Stimulated activated CD8-positive, alpha-beta memory T cell treated with anti-CD3 and anti-CD28 coated beads, Interleukin-15, amount 100 ng/mL, for 4 hours (primary cell): ENCODE data around the gene APOO.

Experiments
- DNase-seq, 2 donors: peaks; one replicate each; pipeline ENCODE4 v3.0.0-alpha.2; 2020; ENCODE audit warnings: low read depth in 2 of 2

Gene APOO

DNA sequence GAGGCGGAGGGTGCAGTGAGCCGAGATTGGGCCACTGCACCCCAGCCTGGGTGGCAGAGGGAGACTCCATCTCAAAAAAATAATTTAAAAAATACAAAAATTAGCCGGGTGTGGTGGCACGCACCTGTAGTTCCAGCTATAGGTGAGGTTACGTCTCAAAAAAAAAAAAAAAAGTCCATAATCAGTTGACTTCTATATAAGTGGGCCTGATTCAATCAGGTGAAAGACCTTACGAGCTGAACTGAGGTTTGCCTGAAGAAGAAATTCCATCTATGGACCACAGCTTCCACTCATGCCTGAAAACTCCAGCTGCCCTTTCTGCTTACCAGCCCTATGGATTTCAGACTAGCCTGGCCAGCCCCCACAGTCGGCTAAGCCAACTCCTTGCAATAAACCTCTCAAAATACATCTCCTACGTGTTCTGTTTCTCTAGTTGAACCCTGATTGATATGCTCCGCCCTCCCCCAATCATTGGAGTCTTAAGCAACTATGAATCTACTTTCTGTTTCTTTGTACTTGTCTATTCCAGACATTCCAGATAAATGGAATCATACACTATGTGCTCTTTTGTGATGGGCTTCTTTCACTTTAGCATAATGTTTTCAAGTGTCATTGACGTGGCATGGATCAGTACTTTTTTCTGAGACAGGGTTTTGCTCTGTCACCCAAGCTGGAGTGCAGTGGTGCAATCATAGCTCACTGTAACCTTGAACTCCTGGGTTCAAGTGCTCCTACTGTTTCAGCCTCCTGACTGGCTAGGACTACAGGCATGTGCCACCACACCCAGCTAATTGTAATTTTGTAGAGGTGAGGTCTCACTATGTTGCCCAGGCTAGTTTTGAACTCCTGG, 88.1 kb downstream of the APOO start:
- DNase-seq, result no peak

DNA sequence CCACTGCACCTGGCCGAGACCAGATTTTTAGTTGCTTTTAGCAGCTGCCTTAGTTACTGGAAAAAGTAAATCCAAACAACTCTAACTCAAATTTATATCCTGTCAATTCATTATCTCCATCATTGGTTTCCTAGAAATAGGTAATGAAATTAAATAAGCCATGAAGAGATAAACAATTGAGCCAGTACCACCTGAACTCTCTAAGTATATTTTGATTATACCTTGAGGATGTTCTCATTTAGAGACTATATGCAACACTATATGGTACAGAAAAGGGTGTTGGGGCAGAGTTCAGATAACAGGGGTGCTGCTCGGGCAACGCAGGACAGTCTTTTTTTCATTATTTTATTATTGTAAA, 89.8 kb downstream of the APOO start:
- DNase-seq, result no peak

DNA sequence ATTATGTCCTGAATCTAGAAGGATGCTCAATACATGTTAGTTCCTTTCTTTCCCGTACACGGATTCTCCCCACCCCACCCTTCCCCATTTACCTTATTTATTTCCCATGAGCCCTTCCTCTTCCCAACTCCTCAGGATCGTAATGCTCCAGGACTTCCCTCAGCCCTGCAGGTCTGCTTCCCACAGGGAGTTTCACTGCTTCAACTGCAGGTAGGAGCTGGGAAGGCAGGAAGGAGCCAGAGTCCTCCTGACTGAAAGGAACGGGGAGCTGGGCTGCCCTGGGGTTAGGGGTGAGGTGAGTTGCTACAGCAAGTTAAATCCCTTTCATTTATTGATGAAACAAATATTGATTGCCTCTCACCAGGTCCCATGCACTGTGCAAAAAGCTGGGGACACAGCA, 91.6 kb downstream of the APOO start:
- DNase-seq, result no peak

DNA sequence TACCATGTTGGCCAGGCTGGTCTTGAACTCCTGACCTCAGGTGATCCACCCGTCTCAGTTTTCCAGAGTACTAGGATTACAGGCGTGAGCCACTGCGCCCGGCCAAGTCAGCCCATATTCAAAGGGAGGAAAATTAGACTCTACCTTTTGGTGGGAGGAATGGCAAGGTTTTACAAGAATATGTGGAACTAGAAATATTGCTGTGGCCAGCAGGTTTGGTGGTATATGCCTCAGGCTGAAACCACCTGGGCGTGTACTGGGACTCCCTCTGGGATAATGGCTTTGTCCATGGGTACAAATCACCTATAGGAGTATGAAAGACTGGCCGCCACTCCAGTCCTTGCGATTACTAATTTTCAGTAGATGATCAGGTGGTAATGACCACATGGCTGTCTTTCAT, 92.4 kb downstream of the APOO start:
- DNase-seq, result no peak

DNA sequence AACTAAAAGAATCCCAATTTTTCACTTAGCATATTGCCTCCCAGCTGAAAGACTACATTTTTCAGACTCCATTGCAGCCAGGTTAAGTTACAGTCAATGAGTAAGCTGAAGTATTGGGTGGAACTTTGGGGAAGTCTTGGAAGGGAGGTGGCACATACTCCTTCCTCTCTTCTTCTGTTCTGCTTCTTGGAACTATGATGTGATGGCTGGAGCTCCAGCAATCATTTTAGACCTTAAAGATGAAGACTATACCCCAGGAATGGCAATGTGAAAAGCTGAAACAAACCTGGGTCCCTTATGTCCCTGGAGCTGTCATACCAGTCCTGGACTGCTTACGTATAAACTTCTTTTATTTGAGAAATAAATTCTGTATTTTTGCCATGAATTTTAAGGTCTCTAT, 93.9 kb downstream of the APOO start:
- no peak for DNase-seq

DNA sequence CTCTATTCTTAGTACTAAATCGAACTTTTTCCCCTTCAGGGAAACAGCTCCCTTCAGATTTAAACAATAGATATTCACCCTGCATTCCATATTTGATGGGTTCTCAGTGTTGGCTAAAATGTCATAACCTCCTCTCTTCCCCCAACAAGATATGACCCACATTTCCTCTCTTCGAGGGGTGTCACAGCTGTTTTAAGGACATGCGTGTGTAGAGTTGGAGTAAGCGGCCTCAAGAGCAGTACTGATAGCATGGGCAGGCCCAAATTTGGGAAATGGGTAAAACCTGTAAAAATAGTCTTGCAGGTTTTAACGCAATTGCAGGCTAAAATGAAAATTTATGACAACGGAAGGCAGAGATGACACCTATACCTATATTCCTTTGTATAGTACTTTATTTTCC, 96.1 kb downstream of the APOO start:
- no peak for DNase-seq

DNA sequence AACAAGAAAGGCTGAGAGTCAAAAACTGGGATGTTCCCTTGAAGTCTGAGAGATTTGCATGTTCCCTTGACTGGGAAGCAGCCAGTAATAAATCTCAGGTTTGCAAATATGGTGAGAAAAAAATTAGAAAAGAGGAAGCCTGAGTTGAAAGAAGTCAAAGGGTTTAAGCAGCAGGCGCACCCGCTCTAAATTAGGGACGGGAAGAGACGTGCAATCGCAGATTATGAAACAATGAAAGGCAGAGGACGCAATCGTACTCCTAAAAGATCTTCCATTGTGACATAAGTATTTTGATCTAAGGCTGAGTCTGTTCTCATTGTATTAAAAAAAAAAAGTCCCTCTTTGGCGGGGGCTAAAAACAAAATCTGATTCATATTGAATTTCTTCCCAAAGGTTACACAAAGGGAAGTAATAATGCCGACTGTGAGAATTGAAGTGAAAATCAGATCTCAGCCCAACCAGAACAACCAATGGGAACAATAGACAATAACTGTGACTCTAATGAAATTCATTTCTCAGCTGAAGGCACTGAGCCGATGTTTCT, 96.6 kb downstream of the APOO start:
- DNase-seq, result no peak

DNA sequence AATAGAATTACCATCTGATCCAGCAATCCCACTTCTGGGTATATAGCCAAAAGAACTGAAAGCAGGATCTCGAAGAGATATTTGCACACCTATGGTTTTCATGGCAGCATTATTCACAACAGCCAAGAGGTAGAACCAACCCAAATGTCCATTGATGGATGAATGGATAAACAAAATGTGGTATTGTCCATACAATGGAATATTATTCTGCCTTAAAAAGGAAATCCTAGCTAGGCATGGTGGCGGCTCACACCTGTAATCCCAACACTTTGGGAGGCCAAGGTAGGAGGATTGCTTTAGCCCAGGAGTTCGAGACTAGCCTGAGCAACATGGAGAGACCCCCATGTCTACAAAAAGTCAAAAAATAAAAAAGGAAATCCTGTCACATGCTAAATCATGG, 97.5 kb downstream of the APOO start:
- DNase-seq, result no peak

DNA sequence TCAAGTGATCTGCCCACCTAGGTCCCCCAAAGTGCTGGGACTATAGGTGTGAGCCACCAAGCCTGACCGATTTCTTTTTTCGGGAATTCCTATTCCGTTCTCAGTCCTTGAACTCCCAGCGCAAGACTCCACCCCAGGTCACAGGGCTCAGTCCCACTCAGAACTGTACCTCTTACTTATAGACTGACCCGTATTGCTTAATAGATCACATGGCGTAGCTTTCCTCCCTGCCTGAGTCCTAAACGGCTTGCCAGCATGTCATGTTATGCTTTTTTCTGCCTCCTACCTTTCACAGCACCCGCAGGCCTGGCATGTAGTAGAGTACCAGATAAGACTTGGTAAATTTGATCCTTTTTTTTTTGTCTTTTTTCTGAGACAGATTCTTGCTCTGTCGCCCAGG, 102.3 kb downstream of the APOO start:
- DNase-seq, result no peak

DNA sequence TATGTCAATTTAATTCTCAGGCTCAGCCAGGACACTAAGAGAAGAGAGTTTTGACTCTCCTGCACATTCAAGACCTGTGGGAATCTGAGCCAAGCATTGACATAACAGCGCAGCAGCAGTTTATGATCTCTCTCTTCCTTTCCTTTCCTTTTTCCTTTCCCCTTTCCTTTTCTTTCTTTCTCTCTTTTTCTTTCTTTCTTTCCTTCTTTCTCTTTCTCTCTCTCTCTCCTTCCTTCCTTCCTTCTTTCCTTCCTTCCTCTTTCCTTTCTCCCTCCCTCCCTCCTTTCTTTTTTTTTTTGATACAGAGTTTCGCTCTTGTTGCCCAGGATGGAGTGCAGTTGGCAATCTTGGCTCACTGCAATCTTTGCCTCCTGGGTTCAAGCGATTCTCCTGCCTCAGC, 103.2 kb downstream of the APOO start:
- no peak for DNase-seq

DNA sequence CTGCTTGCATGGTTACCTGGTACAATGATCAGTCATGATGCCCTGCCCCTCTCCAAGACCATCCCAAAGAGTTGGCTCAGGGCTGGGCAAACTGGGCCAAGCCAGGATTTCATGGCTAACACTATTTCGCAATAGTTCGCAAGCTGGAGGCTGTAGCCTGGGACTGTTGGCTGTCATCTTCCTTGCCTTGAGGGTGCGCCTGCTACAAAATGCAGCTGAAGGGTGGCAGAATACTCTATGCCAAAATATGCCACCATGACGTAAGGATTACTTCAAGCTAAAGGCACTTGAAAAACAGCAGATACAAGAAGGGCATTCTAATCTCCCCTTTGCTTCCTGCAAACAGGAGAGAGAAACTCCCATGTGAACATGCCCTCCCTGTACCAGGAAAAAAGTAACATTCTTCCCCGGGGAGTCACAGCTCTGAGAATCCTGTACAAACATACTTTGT, 103.8 kb downstream of the APOO start:
- DNase-seq, result no peak

DNA sequence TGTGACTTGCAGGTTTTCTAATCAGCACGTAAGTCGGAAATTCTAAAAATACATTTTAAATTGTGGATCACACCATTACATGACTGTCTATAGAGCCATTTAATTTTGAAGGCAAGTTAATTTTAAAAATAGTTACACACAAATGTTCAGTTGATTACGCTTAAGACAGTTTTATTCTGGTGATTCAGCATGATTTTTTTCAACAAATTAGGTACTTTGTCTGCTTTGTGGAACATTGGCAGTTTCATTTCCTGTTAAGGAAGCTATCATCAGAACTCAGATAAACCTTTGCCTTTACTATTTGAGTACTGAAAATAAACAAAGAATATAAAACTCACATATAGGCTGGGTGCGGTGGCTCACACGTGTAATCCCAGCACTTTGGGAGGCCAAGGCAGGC, 105.3 kb downstream of the APOO start:
- DNase-seq, result no peak

DNA sequence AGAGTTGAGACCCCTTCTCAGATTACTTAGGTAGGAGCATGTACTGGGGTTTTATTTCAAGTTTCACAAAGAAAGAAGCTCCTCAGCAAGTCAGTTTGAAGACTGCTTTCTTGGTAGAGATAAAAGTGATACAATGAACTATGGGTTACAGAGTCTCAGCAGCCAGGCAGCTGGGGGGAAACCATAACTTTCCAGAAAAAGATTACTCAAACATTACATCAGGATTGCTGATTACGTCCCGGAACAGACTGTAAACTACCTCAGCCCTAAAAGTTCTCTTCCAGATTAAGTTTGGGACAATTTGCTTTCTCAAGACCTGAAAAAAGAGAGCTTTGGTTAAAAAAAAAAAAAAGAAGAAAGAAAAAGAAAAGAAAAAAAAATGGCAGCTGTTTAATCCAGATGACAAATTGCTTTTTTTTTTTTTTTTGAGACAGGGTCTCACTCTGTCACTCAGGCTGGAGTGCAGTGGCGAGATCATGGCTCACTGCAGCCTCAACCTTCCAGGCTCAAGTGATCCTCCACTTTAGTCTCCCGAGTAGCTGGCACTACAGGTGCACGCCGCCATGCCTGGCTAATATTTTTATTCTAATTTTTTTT, 108.2 kb downstream of the APOO start:
- no peak for DNase-seq

DNA sequence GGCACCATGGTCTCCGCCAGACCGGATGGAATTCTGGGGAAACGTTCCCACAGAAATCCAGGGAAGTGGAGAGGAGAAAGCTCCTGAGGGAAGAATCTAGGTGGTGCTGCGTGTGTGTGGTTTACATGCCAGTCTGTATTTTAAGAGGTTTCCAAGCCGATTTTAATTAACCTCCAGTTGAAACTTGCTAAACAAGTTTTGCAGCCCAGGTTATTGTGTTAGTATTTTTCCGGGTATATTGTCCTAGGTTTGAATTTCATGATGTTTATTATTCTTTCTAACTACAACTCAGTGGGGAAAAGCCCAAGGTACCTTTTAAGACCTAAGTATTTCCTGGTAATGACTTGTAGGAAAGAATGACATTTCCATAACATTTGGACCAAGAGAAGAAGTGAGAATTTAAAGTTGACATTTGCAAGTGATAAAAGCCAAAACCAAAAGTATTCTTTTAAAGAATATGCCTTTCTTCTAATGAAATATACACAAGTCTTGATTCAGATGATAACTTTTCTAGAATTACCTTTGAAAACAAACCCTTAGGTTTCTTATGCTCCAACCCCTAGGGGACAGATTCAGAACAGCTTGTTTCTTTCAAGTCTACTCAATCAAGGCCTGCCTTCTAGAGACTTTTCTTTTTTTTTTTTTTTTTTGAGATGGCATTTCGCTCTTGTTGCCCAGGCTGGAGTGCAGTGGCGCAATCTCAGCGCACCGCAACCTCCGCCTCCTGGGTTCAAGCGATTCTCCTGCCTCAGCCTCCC, 110.2 kb downstream of the APOO start:
- DNase-seq, result no peak

DNA sequence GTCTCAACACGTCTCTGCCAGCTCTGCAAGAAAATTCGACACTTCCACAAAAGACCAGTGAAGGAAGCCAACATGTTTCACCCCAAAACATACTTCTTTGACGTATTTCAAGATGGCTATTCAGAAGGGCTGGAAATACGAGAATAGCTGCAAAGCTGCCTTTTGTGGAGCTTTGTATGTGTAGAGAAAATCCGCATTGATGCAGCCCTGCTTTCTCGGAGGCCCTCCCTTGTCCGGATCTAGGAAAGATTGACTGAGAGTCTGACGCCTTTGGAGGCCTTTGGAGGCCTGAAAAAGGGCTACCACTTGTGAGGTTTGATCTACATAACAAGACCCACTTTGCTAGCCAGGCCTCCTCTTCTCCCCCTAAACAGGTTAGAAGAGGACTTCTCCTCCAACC, 112.5 kb downstream of the APOO start:
- no peak for DNase-seq

DNA sequence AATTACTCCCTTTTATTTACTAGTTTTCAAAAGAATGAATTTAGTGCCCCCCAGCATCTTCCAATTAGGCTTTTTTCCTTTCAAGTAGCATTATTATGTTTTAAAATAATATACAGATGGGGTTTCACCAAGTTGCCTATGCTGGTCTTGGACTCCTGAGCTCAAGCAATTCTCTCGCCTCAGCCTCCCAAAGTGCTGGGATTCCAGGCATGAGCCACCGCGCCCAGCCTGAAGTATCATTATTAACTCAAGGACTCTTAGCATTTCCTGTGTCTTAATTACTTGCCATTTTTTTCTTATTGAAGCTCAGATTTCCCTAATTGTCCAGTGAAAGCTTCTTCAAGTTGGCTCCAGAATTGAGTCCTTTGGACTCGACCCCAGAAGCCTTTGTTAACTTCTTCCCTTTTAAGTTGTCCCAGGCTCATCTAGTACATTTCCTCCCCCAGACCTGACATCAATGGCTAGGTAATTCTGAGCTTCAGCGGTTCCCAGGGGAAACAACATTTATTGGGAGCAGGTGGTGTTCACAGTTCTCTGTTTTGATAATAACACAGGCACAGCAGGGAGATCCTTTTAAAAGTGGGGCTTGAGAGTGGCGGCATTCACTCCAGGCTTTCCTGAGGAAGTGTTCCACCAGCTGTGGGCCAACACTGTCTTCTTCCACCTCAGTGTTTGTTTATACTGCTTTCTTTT, 114.7 kb downstream of the APOO start:
- DNase-seq, result no peak

DNA sequence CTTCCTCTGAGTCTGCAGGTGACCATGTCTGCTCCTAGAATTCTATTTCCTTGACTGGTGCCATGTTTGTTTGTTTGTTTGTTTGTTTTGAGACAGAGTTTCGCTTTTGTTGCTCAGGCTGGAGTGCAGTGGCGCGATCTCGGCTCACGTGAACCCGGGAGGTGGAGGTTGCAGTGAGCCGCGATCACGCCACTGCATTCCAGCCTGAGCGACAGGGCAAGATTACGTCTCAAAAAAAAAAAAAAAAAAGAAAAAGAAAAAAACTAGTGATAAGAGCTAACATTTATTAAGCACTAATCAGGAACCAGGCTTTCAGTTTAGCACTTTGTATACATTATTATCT, 117.6 kb downstream of the APOO start:
- no peak for DNase-seq

DNA sequence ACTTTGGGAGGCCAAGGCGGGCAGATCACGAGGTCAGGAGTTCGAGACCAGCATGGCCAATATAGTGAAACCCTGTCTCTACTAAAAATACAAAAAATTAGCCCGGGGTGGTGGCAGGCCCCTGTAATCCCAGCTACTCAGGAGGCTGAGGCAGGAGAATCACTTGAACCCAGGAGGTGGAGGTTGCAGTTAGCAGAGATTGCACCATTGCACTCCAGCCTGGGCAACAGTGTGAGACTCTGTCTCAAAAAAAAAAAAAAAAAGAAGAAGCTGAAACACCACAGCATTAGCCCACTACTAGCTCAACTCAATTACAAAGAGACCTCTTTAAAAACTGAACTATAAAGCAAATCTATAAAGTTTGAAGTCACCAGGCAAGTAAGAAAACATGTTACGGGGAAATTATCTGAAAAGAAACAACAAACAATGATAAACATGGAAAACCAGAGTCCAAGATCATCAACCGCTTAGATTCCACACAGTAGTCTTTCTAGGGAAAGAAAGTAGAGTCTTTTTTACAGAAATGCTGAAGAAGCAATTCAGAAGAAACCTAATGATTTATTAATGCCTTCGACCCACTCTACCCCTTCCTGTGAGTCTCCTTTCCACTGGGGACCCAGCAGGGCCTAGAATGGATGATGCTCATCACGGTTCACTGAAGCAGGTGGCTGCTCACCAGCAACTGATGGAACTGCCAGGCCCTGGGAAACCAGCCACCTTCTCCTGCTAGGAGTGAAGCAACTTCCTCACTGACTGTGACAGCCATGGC, 118.2 kb downstream of the APOO start:
- DNase-seq, result no peak

DNA sequence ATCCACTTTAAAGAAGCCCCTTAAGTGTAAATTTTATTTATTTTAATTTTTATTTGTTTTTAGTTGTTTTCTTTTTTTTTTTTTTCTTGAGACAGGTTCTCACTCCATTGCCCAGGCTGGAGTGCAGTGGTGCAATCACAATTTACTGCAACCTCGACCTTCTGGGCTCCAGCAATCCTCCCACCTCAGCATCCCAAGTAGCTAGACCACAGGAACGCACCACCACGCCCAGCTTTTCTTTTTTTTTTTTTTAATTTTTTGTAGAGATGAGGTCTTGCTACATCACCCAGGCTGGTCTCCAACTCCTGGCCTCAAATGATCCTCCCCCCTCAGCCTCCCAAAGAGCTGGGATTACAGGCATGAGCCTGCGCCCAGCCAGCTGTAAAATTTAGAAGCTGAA, 118.8 kb downstream of the APOO start:
- no peak for DNase-seq

DNA sequence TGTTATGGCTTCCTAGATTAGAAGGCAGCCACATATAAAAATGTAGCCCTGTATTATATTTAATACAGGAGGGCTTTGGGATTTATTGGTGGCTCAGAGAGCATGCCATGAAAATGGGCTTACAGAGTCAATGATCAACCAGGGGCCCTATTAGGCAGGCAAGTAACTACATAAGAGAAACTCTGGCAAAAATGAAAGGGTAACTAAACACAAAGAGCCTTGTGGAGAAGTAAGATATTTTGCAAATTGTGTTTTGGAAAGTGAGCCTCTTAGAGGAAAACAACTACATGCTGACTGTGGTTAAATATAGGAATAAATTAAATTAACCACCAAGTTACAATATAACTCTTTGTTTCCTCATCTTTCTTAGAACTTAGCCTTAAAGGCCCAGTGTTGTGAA, 119.2 kb downstream of the APOO start:
- no peak for DNase-seq

DNA sequence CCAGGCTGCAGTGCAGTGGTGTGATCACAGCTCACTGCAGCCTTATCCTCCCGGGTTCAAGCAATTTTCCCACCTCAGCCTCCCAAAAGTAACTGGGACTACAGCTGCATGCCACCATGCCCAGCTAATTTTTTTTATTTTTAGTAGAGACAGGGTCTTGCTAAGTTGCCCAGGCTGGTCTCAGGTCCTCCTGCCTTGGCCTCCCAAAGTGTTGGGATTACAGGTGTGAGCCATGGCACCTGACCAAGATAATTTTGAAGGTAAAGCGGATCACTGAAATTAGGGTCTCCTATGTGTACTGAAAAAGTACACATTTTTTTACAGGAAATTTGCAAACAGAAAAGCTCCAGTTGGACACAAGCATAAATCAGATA, 120.0 kb downstream of the APOO start:
- DNase-seq, result no peak
